Breast epithelium (tissue), 3 donors: ENCODE data around the gene BPTF.

ENCODE experiments used
- POLR2A ChIP-seq: fragments of 450-650 bp; IDR thresholded peaks from one replicate; pipeline ENCODE4 v1.6.1; 2016; ENCODE audit warnings: antibody characterized with exemption, mild to moderate bottlenecking, moderate library complexity
- POLR2AphosphoS5 ChIP-seq, 3 donors: sonication (generic); formaldehyde crosslinking; IDR thresholded peaks; one replicate each; pipeline ENCODE4 v1.6.1; 2017; ENCODE audit warnings: antibody characterized with exemption in 3 of 3
- TF ChIP-seq, protein P1 (sequence below), 3 donors: fragments of 450-650 bp; IDR thresholded peaks; one replicate each; pipeline ENCODE4 v1.5.1; 2016 to 2017; ENCODE audit warnings: antibody characterized with exemption in 3 of 3, mild to moderate bottlenecking in 3 of 3, moderate library complexity in 3 of 3

DNA sequence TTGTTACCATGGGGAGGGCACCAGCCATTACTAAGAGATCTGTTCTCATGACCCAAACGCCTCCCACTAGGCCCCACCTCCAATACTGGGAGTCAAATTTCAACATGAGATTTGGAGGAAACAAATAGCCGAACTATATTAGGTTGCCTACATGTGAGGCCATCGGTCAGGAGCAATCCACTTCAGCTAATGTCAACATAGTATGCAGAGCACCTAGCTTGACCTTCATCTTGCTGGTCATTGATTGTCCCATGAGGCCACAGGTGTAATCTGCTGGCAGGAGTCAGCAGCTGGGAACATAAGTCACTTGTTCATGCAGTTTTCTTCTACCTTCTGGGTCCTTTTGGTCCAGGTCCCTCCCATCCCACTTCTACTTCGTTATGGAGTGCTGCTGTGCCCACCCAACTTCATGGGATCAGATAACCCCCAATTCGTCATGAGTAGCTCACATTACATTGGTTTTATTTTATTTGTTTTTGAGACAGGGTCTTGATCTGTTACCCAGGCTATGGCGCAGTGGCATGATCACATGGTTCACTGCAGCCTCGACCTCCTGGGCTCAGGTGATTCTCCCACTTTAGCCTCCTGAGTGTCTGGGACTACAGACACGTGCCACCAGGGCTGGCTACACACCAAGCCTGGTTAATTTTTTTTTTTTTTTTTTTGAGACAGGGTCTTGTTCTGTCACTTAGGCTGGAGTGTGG is 204.4 kb downstream of the BPTF start:
- TF ChIP-seq, protein P1, sequence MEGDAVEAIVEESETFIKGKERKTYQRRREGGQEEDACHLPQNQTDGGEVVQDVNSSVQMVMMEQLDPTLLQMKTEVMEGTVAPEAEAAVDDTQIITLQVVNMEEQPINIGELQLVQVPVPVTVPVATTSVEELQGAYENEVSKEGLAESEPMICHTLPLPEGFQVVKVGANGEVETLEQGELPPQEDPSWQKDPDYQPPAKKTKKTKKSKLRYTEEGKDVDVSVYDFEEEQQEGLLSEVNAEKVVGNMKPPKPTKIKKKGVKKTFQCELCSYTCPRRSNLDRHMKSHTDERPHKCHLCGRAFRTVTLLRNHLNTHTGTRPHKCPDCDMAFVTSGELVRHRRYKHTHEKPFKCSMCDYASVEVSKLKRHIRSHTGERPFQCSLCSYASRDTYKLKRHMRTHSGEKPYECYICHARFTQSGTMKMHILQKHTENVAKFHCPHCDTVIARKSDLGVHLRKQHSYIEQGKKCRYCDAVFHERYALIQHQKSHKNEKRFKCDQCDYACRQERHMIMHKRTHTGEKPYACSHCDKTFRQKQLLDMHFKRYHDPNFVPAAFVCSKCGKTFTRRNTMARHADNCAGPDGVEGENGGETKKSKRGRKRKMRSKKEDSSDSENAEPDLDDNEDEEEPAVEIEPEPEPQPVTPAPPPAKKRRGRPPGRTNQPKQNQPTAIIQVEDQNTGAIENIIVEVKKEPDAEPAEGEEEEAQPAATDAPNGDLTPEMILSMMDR (IDR thresholded peaks at IDR 0.05) = no peak
- TF ChIP-seq POLR2AphosphoS5 (IDR thresholded peaks at IDR 0.05) (no peak), POLR2A (no peak)
